ENCODE data around the gene MYCBP2. TPM values are rescaled to one million over a fixed set of nuclear protein-coding genes. Genes with fewer than 3 reads are reported as not detected.

MYCBP2 gene
- polyA plus RNA-seq, 2 of the 4 experiments (the other 2 are of a cell fraction): 15.8 to 37.8 TPM

DNA sequence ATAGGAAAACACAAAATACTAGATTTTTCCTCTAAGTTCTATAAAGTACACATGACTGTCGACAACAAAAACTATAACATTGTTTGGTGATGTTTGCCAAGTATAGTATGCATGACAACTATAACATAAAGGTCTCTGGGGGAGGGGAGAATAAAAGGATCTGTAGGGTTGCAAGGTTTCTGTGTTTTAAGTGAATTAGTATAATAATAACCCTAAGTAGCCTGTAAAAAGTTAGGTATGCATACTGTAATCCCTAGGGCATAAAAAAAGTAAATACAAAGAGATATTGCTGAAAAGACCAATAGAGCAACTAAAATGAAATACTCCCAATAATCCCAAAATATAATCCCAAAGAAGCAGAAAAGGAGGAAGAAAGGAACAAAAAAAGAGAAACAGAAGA, 14.6 kb downstream of the MYCBP2 start:
- no peak overlapping the region for H3K4me2 ChIP-seq
- no peak for DNase-seq (ENCODE audit: low read depth in 1 of 2, low spot score in 1 of 2)
- ChIA-PET CTCF (no interaction called here), POLR2A (no interaction called here)
- ATAC-seq: no peak
- H3K4me1 ChIP-seq: peaks cover 29% of the 10 kb centered on the region
- H3K27ac ChIP-seq: no peak overlapping the region
- FAIRE-seq: no peak
- TF ChIP-seq KDM5A (IDR thresholded peaks at IDR 0.05): no peak
- TF ChIP-seq, protein P1, sequence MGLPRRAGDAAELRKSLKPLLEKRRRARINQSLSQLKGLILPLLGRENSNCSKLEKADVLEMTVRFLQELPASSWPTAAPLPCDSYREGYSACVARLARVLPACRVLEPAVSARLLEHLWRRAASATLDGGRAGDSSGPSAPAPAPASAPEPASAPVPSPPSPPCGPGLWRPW (IDR thresholded peaks at IDR 0.05): no peak
- no peak for TF ChIP-seq CBX8 (IDR thresholded peaks at IDR 0.05)
- no peak for TF ChIP-seq PHF8 (IDR thresholded peaks at IDR 0.05; ENCODE audit: borderline replicate concordance, low read depth)
- TF ChIP-seq FOSL2 (IDR thresholded peaks at IDR 0.05): no peak
- TF ChIP-seq FOSL2 (CRISPR knock-in tag; IDR thresholded peaks at IDR 0.05): no peak
- TF ChIP-seq CBX2 (IDR thresholded peaks at IDR 0.05; ENCODE audit: borderline replicate concordance, low read depth): no peak
- TF ChIP-seq KDM1A (IDR thresholded peaks at IDR 0.05; ENCODE audit: low read depth): no peak
- TF ChIP-seq HOXA7 (CRISPR knock-in tag; IDR thresholded peaks at IDR 0.05): no peak
- TF ChIP-seq RCOR1 (IDR thresholded peaks at IDR 0.05; ENCODE audit: low read depth, low read length): no peak
- no peak for TF ChIP-seq USF2 (IDR thresholded peaks at IDR 0.05)
- no peak for TF ChIP-seq JUNB (IDR thresholded peaks at IDR 0.05)
- no peak for TF ChIP-seq POLR2A (IDR thresholded peaks at IDR 0.05; ENCODE audit: low read length)
- TF ChIP-seq ZNF302 (CRISPR knock-in tag; IDR thresholded peaks at IDR 0.05): no peak
- H3K4me3 ChIP-seq: no peak overlapping the region
- WGBS (ENCODE audit: missing lambda C conversion rate): 54% methylated on average over 1 of the region's 1 CpG
- no peaks in the 10 kb centered on the region for H3K9me3 ChIP-seq

- ChIA-PET CTCF (no interaction called here), POLR2A (no interaction called here)
- no peaks in the 10 kb centered on the region for H3K9me3 ChIP-seq
- H3K27ac ChIP-seq: no peak overlapping the region
- WGBS (ENCODE audit: missing lambda C conversion rate): 88% methylated on average over 3 of the region's 3 CpGs
- no peak overlapping the region for H3K4me2 ChIP-seq
- FAIRE-seq: no peak
- no peak for DNase-seq (ENCODE audit: low read depth in 1 of 2, low spot score in 1 of 2)
- H3K4me3 ChIP-seq: no peak overlapping the region
- TF ChIP-seq KDM5A (IDR thresholded peaks at IDR 0.05): no peak
- no peak for TF ChIP-seq SREBF2 (IDR thresholded peaks at IDR 0.05)
- no peak for TF ChIP-seq REST (IDR thresholded peaks at IDR 0.05)
- TF ChIP-seq RNF2 (IDR thresholded peaks at IDR 0.05; ENCODE audit: borderline replicate concordance, low read depth): no peak
- no peak for TF ChIP-seq RAD21 (conservative IDR thresholded peaks at IDR 0.05 in 1 of 2, IDR thresholded peaks at IDR 0.05 in 1 of 2)
- TF ChIP-seq SMC3 (IDR thresholded peaks at IDR 0.05): no peak
- TF ChIP-seq, protein P1 (IDR thresholded peaks at IDR 0.05): no peak
- no peak for TF ChIP-seq NR3C1 (IDR thresholded peaks at IDR 0.05)
- no peak for TF ChIP-seq EP300 (IDR thresholded peaks at IDR 0.05)
- no peak for TF ChIP-seq CBX2 (IDR thresholded peaks at IDR 0.05; ENCODE audit: borderline replicate concordance, low read depth)
- no peak for TF ChIP-seq RARB (CRISPR knock-in tag; IDR thresholded peaks at IDR 0.05)
- no peak for TF ChIP-seq CEBPB (IDR thresholded peaks at IDR 0.05)
- peaks cover 42% of the 10 kb centered on the region for H3K4me1 ChIP-seq
- no peak for ATAC-seq
Measured at GRCh38 chr13:77310579-77311279, 16.2 kb downstream of the MYCBP2 start.
